ENCODE measurements around the gene ADAM30.
A peak's percentile ranks its signal among the peaks of the same experiment; 100 is the strongest.

ADAM30 gene

GRCh38 chr1:119933397-119933796 is 37.1 kb upstream of the ADAM30 start:
- DNase-seq (ENCODE audit: low read depth) = no peak
- TF ChIP-seq CTCF (conservative IDR thresholded peaks at IDR 0.05; ENCODE audit: control insufficient read depth, insufficient read depth, low read depth, low read length) = no peak
- H3K4me3 ChIP-seq (ENCODE audit: control insufficient read depth, low read depth, low read length) = no peak overlapping the region

- no peak for DNase-seq (ENCODE audit: low read depth)
- H3K4me3 ChIP-seq (ENCODE audit: control insufficient read depth, low read depth, low read length) = no peak overlapping the region
- no peak for TF ChIP-seq CTCF (conservative IDR thresholded peaks at IDR 0.05; ENCODE audit: control insufficient read depth, insufficient read depth, low read depth, low read length)
Measured at GRCh38 chr1:119929643-119930315, 33.5 kb upstream of the ADAM30 start.

GRCh38 chr1:119926553-119926952 is 30.2 kb upstream of the ADAM30 start:
- peak; percentile 11 for DNase-seq (ENCODE audit: low read depth)
- TF ChIP-seq CTCF (conservative IDR thresholded peaks at IDR 0.05; ENCODE audit: control insufficient read depth, insufficient read depth, low read depth, low read length) = no peak
- no peak overlapping the region for H3K4me3 ChIP-seq (ENCODE audit: control insufficient read depth, low read depth, low read length)

- DNase-seq (ENCODE audit: low read depth) = peak; percentile 16
- no peak for TF ChIP-seq CTCF (conservative IDR thresholded peaks at IDR 0.05; ENCODE audit: control insufficient read depth, insufficient read depth, low read depth, low read length)
- no peak overlapping the region for H3K4me3 ChIP-seq (ENCODE audit: control insufficient read depth, low read depth, low read length)
Measured at GRCh38 chr1:119924948-119925898, 28.9 kb upstream of the ADAM30 start.

- no peak overlapping the region for H3K4me3 ChIP-seq (ENCODE audit: control insufficient read depth, low read depth, low read length)
- no peak for TF ChIP-seq CTCF (conservative IDR thresholded peaks at IDR 0.05; ENCODE audit: control insufficient read depth, insufficient read depth, low read depth, low read length)
- DNase-seq (ENCODE audit: low read depth) = no peak
Measured at GRCh38 chr1:119920104-119920968, 24.0 kb upstream of the ADAM30 start.

- DNase-seq (ENCODE audit: low read depth) = no peak
- no peak overlapping the region for H3K4me3 ChIP-seq (ENCODE audit: control insufficient read depth, low read depth, low read length)
- TF ChIP-seq CTCF (conservative IDR thresholded peaks at IDR 0.05; ENCODE audit: control insufficient read depth, insufficient read depth, low read depth, low read length) = no peak
Measured at GRCh38 chr1:119919241-119919640, 22.9 kb upstream of the ADAM30 start.

Measured in fibroblast of mammary gland (primary cell).